Activated CD4-positive, alpha-beta T cell treated with anti-CD3 and anti-CD28 coated beads for 4 hours (primary cell): ENCODE measurements around the gene SCUBE3.
A peak's percentile ranks its signal among the peaks of the same experiment; 100 is the strongest.

ENCODE experiments used
- DNase-seq, 2 donors: peaks; one replicate each; pipeline ENCODE4 v3.0.0-alpha.2; 2020

Gene SCUBE3

GRCh38 chr6:35275744-35276260 lies 62.0 kb downstream of the SCUBE3 start:
- no peak for DNase-seq

- DNase-seq: no peak
These were observed 65.0 kb downstream of the SCUBE3 start for GRCh38 chr6:35278708-35279107.

- DNase-seq: no peak
These were observed 67.1 kb downstream of the SCUBE3 start for GRCh38 chr6:35280903-35281302.

GRCh38 chr6:35282472-35282871 lies 68.7 kb downstream of the SCUBE3 start:
- no peak for DNase-seq

- DNase-seq: no peak
These were observed 69.6 kb downstream of the SCUBE3 start for GRCh38 chr6:35283361-35283760.

GRCh38 chr6:35287671-35288396 lies 74.1 kb downstream of the SCUBE3 start:
- no peak for DNase-seq

- DNase-seq: no peak
These were observed 75.1 kb downstream of the SCUBE3 start for GRCh38 chr6:35288834-35289233.

GRCh38 chr6:35291491-35291890 lies 77.7 kb downstream of the SCUBE3 start:
- DNase-seq: no peak

GRCh38 chr6:35292494-35292893 lies 78.7 kb downstream of the SCUBE3 start:
- DNase-seq: no peak

GRCh38 chr6:35293681-35294080 lies 79.9 kb downstream of the SCUBE3 start:
- DNase-seq: no peak

- DNase-seq: peak; percentile 50 to 52
These were observed 80.7 kb downstream of the SCUBE3 start for GRCh38 chr6:35294308-35294945.

GRCh38 chr6:35295036-35295435 lies 81.3 kb downstream of the SCUBE3 start:
- DNase-seq: no peak

- no peak for DNase-seq
These were observed 82.0 kb downstream of the SCUBE3 start for GRCh38 chr6:35295521-35296315.

GRCh38 chr6:35296931-35297600 lies 83.3 kb downstream of the SCUBE3 start:
- DNase-seq: no peak

- peak; percentile 85 to 87 for DNase-seq
These were observed 84.1 kb downstream of the SCUBE3 start, which contains the start of gene DEF6 for GRCh38 chr6:35297601-35298481. DEF6 (plus strand) TSS chr6:35297818; CDS start chr6:35297857, 39 bp downstream.

GRCh38 chr6:35298625-35299140 lies 84.9 kb downstream of the SCUBE3 start:
- no peak for DNase-seq

GRCh38 chr6:35299674-35300073 lies 85.9 kb downstream of the SCUBE3 start:
- DNase-seq: peak in 1 of 2 donors; percentile 19

GRCh38 chr6:35300848-35301247 lies 87.1 kb downstream of the SCUBE3 start:
- DNase-seq: peak; percentile 36 to 40
